Endothelial cell of umbilical vein (primary cell): ENCODE data around the gene ALKBH2. TPM values are rescaled to one million over a fixed set of nuclear protein-coding genes. Genes with fewer than 3 reads are reported as not detected.

Source experiments
- BruUV-seq: library from RNA; stranded (reverse); fragments of 400-500 nt; replicated peaks from 2 replicates; lab custom pipeline; 2021; lab: Mats Ljungman, UMichigan
- CTCF ChIA-PET: fragments of 300-600, 350-600 bp; sonication (Branson Sonifier 250); formaldehyde crosslinking; loops from one replicate; lab custom pipeline; 2021; ENCODE audit warnings: antibody characterized with exemption, inconsistent platforms; lab: Charles Lee
- POLR2A ChIA-PET: fragments of 300-600, 350-600 bp; sonication (Branson Sonifier 250); formaldehyde crosslinking; loops from one replicate; lab custom pipeline; 2021; ENCODE audit warnings: antibody characterized with exemption, inconsistent platforms; lab: Charles Lee
- DNase-seq: peaks from one replicate; pipeline ENCODE4 v3.0.0-alpha.2; 2011; ENCODE audit warnings: low read depth, low spot score
- FAIRE-seq: peaks from 2 replicates; lab custom pipeline; 2011; peaks lifted over from hg19 to GRCh38; lab: Jason Lieb, UNC
- H2AFZ ChIP-seq: 2 replicates; pipeline ENCODE4 v1.6.0; 2012; ENCODE audit warnings: low read depth, low read length, control low read depth, inconsistent platforms
- H3K27ac ChIP-seq: 2 replicates; pipeline ENCODE4 v1.5.1; 2011; ENCODE audit warnings: low read depth, mild to moderate bottlenecking, control low read depth, low read length, moderate library complexity; ENCODE audit not compliant: insufficient read depth
- H3K27me3 ChIP-seq, 2 experiments: 2 replicates each; pipeline versions ENCODE4 v1.6.0 to v1.6.1; 2011; ENCODE audit warnings: low read length in 2 of 2, mixed read lengths in 1 of 2; ENCODE audit not compliant: control insufficient read depth in 2 of 2, insufficient read depth in 2 of 2
- H3K36me3 ChIP-seq, 2 experiments: 2 replicates in 1 of 2; 3 replicates in 1 of 2; pipeline ENCODE4 v1.5.1; 2011; ENCODE audit warnings: low read length in 2 of 2, mild to moderate bottlenecking in 1 of 2, moderate library complexity in 1 of 2; ENCODE audit not compliant: control insufficient read depth in 2 of 2, insufficient read depth in 2 of 2; ENCODE audit errors: extremely low read depth in 1 of 2
- H3K4me1 ChIP-seq: 3 replicates; pipeline ENCODE4 v1.5.1; 2011; ENCODE audit warnings: mild to moderate bottlenecking, low read length; ENCODE audit not compliant: control insufficient read depth, insufficient read depth; ENCODE audit errors: extremely low read depth
- H3K4me2 ChIP-seq: 2 replicates; pipeline ENCODE4 v1.6.1; 2011; ENCODE audit warnings: low read length, control low read depth, mixed read lengths; ENCODE audit not compliant: insufficient read depth
- H3K4me3 ChIP-seq, 3 experiments: fragments of 200-600 bp in 1 of 3; sonication (generic), shearing (Covaris generic) in 1 of 3; replicated peaks in 1 of 3; 2 replicates each; pipeline ENCODE4 v1.5.1; 2011 to 2016; ENCODE audit warnings: control low read depth in 3 of 3, low read length in 3 of 3, mild to moderate bottlenecking in 2 of 3, inconsistent platforms in 1 of 3, low read depth in 1 of 3, moderate library complexity in 1 of 3; ENCODE audit not compliant: insufficient read depth in 1 of 3
- H3K79me2 ChIP-seq: 2 replicates; pipeline ENCODE4 v1.6.0; 2012; ENCODE audit warnings: low read length, inconsistent platforms; ENCODE audit not compliant: control insufficient read depth, insufficient read depth
- H3K9ac ChIP-seq: replicated peaks from 2 replicates; pipeline ENCODE3; 2011; ENCODE audit warnings: low read length, control low read depth; ENCODE audit not compliant: insufficient read depth; ENCODE audit errors: extremely low read depth
- H3K9me1 ChIP-seq: replicated peaks from 3 replicates; pipeline ENCODE4 v1.6.0; 2011; ENCODE audit warnings: mild to moderate bottlenecking, low read length; ENCODE audit not compliant: control insufficient read depth, insufficient read depth; ENCODE audit errors: extremely low read depth
- H3K9me3 ChIP-seq: replicated peaks from 2 replicates; pipeline ENCODE4 v1.5.1; 2012; ENCODE audit warnings: low read length, inconsistent platforms; ENCODE audit not compliant: control insufficient read depth, insufficient read depth
- H4K20me1 ChIP-seq: replicated peaks from 2 replicates; pipeline ENCODE3; 2011; ENCODE audit warnings: mild to moderate bottlenecking, low read length; ENCODE audit not compliant: control insufficient read depth, insufficient read depth; ENCODE audit errors: extremely low read depth
- CTCF ChIP-seq, 2 donors: IDR thresholded peaks; 1 replicate in 1 of 2; 2 replicates in 1 of 2; pipeline ENCODE4 v1.5.1; 2011; ENCODE audit warnings: low read length in 2 of 2, mild to moderate bottlenecking in 2 of 2, moderate library complexity in 2 of 2, control low read depth in 1 of 2, inconsistent platforms in 1 of 2, low read depth in 1 of 2; ENCODE audit not compliant: insufficient read depth in 1 of 2; ENCODE audit errors: extremely low read depth in 1 of 2
- EZH2 ChIP-seq: IDR thresholded peaks from 2 replicates; pipeline ENCODE4 v1.6.1; 2012; ENCODE audit warnings: borderline replicate concordance, low read depth, mild to moderate bottlenecking, moderate library complexity, low read length, inconsistent platforms; ENCODE audit not compliant: severe bottlenecking
- FOS ChIP-seq: IDR thresholded peaks from 2 replicates; pipeline ENCODE4 v1.6.1; 2011; ENCODE audit warnings: mild to moderate bottlenecking, low read length, moderate library complexity, borderline replicate concordance; ENCODE audit not compliant: insufficient read depth
- GATA2 ChIP-seq: IDR thresholded peaks from 2 replicates; pipeline ENCODE4 v1.7.0; 2011; ENCODE audit warnings: low read depth, mild to moderate bottlenecking, moderate library complexity, mixed read lengths, low read length; ENCODE audit not compliant: insufficient read length, insufficient read depth
- JUN ChIP-seq: IDR thresholded peaks from 2 replicates; pipeline ENCODE4 v1.6.1; 2011; ENCODE audit warnings: borderline replicate concordance, low read depth; ENCODE audit not compliant: insufficient read length, insufficient read depth
- MAX ChIP-seq: IDR thresholded peaks from 2 replicates; pipeline ENCODE4 v1.6.1; 2011; ENCODE audit not compliant: insufficient read depth, insufficient read length
- MYC ChIP-seq: IDR thresholded peaks from one replicate; pipeline ENCODE4 v1.6.1; 2011; ENCODE audit warnings: mild to moderate bottlenecking, low read depth, low read length
- POLR2A ChIP-seq: IDR thresholded peaks from 2 replicates; pipeline ENCODE4 v1.6.1; 2012; ENCODE audit warnings: low read depth, mild to moderate bottlenecking, control low read depth, low read length
- POLR2AphosphoS5 ChIP-seq: IDR thresholded peaks from 2 replicates; pipeline ENCODE4 v1.6.1; 2012; ENCODE audit warnings: low read depth, mild to moderate bottlenecking, control low read depth, low read length, moderate library complexity; ENCODE audit not compliant: insufficient read depth
- dilution Hi-C: fragments of 300-500 bp; cut with MboI; formaldehyde crosslinking; loops from one replicate; pipeline ENCODE4 v1.15.0; 2019; ENCODE audit warnings: low sequenced_read_pairs; ENCODE audit not compliant: extremely low pct_ligation_motif_present
- intact Hi-C: fragments of 100-400 bp; cut with micrococcal nuclease; formaldehyde crosslinking; loops from one replicate; pipeline ENCODE4 v1.10.0; 2022
- polyA plus RNA-seq, 4 experiments: library from polyadenylated mRNA; depleted of rRNA in 3 of 4; stranded (reverse) in 3 of 4; unstranded in 1 of 4; fragments of >200 nt; gene quantifications; 2 replicates each; pipeline versions ENCODE4 v1.2.1 to v1.2.3, GENCODE V29; 2011 to 2012; ENCODE audit warnings: missing spikeins in 1 of 4
- total RNA-seq: library from RNA; stranded (reverse); gene quantifications from 2 replicates; pipeline ENCODE4 v1.2.3, GENCODE V29; 2021

The ALKBH2 gene
- total and polyA plus RNA-seq, 2 donors (not counting 3 experiments of a cell fraction or from before 2014, with no cell fraction given) = 5.4 to 7.3 TPM

GRCh38 chr12:109087250-109087649 is 6.0 kb downstream of the ALKBH2 start:
- TF ChIP-seq FOS (no peak), POLR2AphosphoS5 (no peak)
- Histone ChIP-seq H3K9ac (no peak overlapping the region), H3K9me1 (no peaks in the 10 kb centered on the region), H3K79me2 (no peaks in the 10 kb centered on the region), H3K27ac (no peak overlapping the region), H3K4me3 (no peak overlapping the region), H3K27me3 (no peaks in the 10 kb centered on the region), H4K20me1 (no peaks in the 10 kb centered on the region), H3K4me2 (no peak overlapping the region), H3K4me1 (no peaks in the 10 kb centered on the region), H2AFZ (no peak overlapping the region), H3K9me3 (no peaks in the 10 kb centered on the region), H3K36me3 (peaks cover 8 to 16% of the 10 kb centered on the region in 2 experiments)
- ChIA-PET POLR2A (no interaction called here), CTCF (interaction anchor here (0.8 to 1.3 kb wide), 2 partner anchors 8 to 25 kb away, joined by 3 to 10 read pairs; no protein-coding TSS in a partner anchor)
- intact Hi-C loops = no loop called here
- no peak for FAIRE-seq
- no TSS peak for BruUV-seq
- DNase-seq = no peak
- dilution Hi-C loops = no loop called here

- BruUV-seq = no TSS peak
- no peak for FAIRE-seq
Measured at GRCh38 chr12:109085590-109085989, 7.7 kb downstream of the ALKBH2 start.

More at GRCh38 chr12:109085590-109085989, 7.7 kb downstream of the ALKBH2 start:
- Histone ChIP-seq H2AFZ (no peak overlapping the region), H3K9me1 (no peaks in the 10 kb centered on the region), H4K20me1 (no peaks in the 10 kb centered on the region), H3K4me1 (no peaks in the 10 kb centered on the region), H3K9ac (no peak overlapping the region), H3K79me2 (no peaks in the 10 kb centered on the region), H3K9me3 (no peaks in the 10 kb centered on the region), H3K27me3 (no peaks in the 10 kb centered on the region), H3K36me3 (peaks cover 10 to 21% of the 10 kb centered on the region in 2 experiments), H3K27ac (no peak overlapping the region), H3K4me3 (no peak overlapping the region), H3K4me2 (no peak overlapping the region)
- dilution Hi-C loops = no loop called here
- DNase-seq = no peak
- POLR2A ChIA-PET = no interaction called here
- intact Hi-C loops = no loop called here
- CTCF ChIA-PET = no interaction called here
- TF ChIP-seq POLR2A = no peak
- TF ChIP-seq MYC = no peak
- TF ChIP-seq FOS = no peak
- TF ChIP-seq JUN = no peak
- no peak for TF ChIP-seq CTCF (IDR thresholded peaks at IDR 0.05; ENCODE audit: extremely low read depth in 1 of 2, insufficient read depth in 1 of 2, low read depth in 1 of 2, low read length in 2 of 2)
- no peak for TF ChIP-seq GATA2
- TF ChIP-seq EZH2 = no peak
- TF ChIP-seq POLR2AphosphoS5 = no peak
- no peak for TF ChIP-seq MAX
